GM21786 (cell line): Measurements from ENCODE around the gene ACTN1.

Source experiments
- ATAC-seq: cut with Tn5 transposase; IDR thresholded peaks from one replicate; pipeline ENCODE4 v1.9.1; 2021; ENCODE audit not compliant: unreplicated experiment

Gene ACTN1

GRCh38 chr14:68937471-68938270, 41.4 kb downstream of the ACTN1 start:
- no peak for ATAC-seq

GRCh38 chr14:68936980-68937379, 42.1 kb downstream of the ACTN1 start:
- ATAC-seq, result no peak

- ATAC-seq, result no peak
Observed at GRCh38 chr14:68936476-68936875, 42.6 kb downstream of the ACTN1 start.

GRCh38 chr14:68935761-68936214, 43.3 kb downstream of the ACTN1 start:
- no peak for ATAC-seq

GRCh38 chr14:68934066-68934465, 45.0 kb downstream of the ACTN1 start:
- no peak for ATAC-seq

GRCh38 chr14:68932686-68933085, 46.4 kb downstream of the ACTN1 start:
- no peak for ATAC-seq

- ATAC-seq, result no peak
Observed at GRCh38 chr14:68932231-68932630, 46.9 kb downstream of the ACTN1 start.

GRCh38 chr14:68931474-68932051, 47.5 kb downstream of the ACTN1 start:
- no peak for ATAC-seq

GRCh38 chr14:68931063-68931462, 48.0 kb downstream of the ACTN1 start:
- no peak for ATAC-seq

GRCh38 chr14:68929623-68930307, 49.3 kb downstream of the ACTN1 start:
- ATAC-seq, result no peak

- no peak for ATAC-seq
Observed at GRCh38 chr14:68928770-68929550, 50.1 kb downstream of the ACTN1 start.

GRCh38 chr14:68927956-68928675, 51.0 kb downstream of the ACTN1 start:
- no peak for ATAC-seq

- no peak for ATAC-seq
Observed at GRCh38 chr14:68927089-68927488, 52.0 kb downstream of the ACTN1 start.

- ATAC-seq, result no peak
Observed at GRCh38 chr14:68926236-68926635, 52.9 kb downstream of the ACTN1 start.

- no peak for ATAC-seq
Observed at GRCh38 chr14:68925373-68925772, 53.7 kb downstream of the ACTN1 start.

- no peak for ATAC-seq
Observed at GRCh38 chr14:68924186-68925158, 54.6 kb downstream of the ACTN1 start.

- no peak for ATAC-seq
Observed at GRCh38 chr14:68922886-68923285, 56.2 kb downstream of the ACTN1 start.

GRCh38 chr14:68922201-68922621, 56.9 kb downstream of the ACTN1 start:
- ATAC-seq, result no peak

- ATAC-seq, result no peak
Observed at GRCh38 chr14:68921666-68922065, 57.4 kb downstream of the ACTN1 start.
